ENCODE data around the gene NRXN2. TPM values are rescaled to one million over a fixed set of nuclear protein-coding genes. Genes with fewer than 3 reads are reported as not detected.

Gene NRXN2
- total RNA-seq, 1 donor from 2014 or later = 0.72 TPM

GRCh38 chr11:64611176-64611575, 111.8 kb downstream of the NRXN2 start:
- no peak overlapping the region for H3K27ac ChIP-seq
- ATAC-seq (no peak), DNase-seq (no peak)
- H3K36me3 ChIP-seq = no peaks in the 10 kb centered on the region
- intact Hi-C loops (cut with DNase I) = no loop called here
- H3K4me1 ChIP-seq = no peaks in the 10 kb centered on the region
- H3K9me3 ChIP-seq = no peaks in the 10 kb centered on the region
- no peak for TF ChIP-seq CTCF (IDR thresholded peaks at IDR 0.05)
- H3K4me3 ChIP-seq = no peak overlapping the region
- H3K27me3 ChIP-seq = peaks cover 4% of the 10 kb centered on the region

DNA sequence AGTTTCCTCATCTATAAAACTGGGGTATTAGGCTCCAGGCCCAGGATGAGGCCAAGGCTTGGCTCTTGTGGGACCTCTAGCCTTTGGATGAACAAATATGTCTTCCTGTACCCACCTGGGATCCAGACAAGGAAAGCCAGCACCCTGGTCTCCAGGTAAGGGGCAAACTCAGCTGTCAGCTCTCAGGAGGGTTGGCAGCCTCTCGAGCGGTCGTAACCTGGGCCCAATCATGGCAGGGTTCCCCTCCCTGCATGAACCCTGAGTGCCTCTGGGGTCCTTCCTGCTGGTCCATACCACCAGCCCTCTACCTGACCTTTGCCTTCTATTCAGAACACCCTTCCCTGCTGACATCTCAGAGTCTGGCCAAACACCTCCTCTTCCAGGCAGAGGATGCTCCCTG, 112.4 kb downstream of the NRXN2 start:
- Histone ChIP-seq H3K27ac (no peak overlapping the region), H3K4me3 (no peak overlapping the region), H3K4me1 (no peaks in the 10 kb centered on the region), H3K9me3 (no peaks in the 10 kb centered on the region), H3K27me3 (peaks cover 4% of the 10 kb centered on the region), H3K36me3 (no peaks in the 10 kb centered on the region)
- no peak for DNase-seq
- no peak for ATAC-seq
- intact Hi-C loops (cut with DNase I) = no loop called here
- TF ChIP-seq CTCF (IDR thresholded peaks at IDR 0.05) = no peak

- TF ChIP-seq CTCF (IDR thresholded peaks at IDR 0.05) = no peak
- H3K27ac ChIP-seq = no peak overlapping the region
- peaks cover 4% of the 10 kb centered on the region for H3K27me3 ChIP-seq
- intact Hi-C loops (cut with DNase I) = no loop called here
- no peaks in the 10 kb centered on the region for H3K4me1 ChIP-seq
- no peak for DNase-seq
- H3K36me3 ChIP-seq = no peaks in the 10 kb centered on the region
- ATAC-seq = no peak
- H3K9me3 ChIP-seq = no peaks in the 10 kb centered on the region
- H3K4me3 ChIP-seq = no peak overlapping the region
Observed at GRCh38 chr11:64609436-64610047, 113.5 kb downstream of the NRXN2 start.

- Histone ChIP-seq H3K4me3 (no peak overlapping the region), H3K4me1 (no peaks in the 10 kb centered on the region), H3K27ac (no peak overlapping the region), H3K9me3 (no peaks in the 10 kb centered on the region), H3K36me3 (no peaks in the 10 kb centered on the region), H3K27me3 (peaks cover 4% of the 10 kb centered on the region)
- DNase-seq (no peak), ATAC-seq (no peak)
- TF ChIP-seq CTCF (IDR thresholded peaks at IDR 0.05) = no peak
- intact Hi-C loops (cut with DNase I) = no loop called here
Observed at GRCh38 chr11:64608636-64609035, 114.4 kb downstream of the NRXN2 start.

- no peak for TF ChIP-seq CTCF (IDR thresholded peaks at IDR 0.05)
- Histone ChIP-seq H3K27ac (no peak overlapping the region), H3K36me3 (no peaks in the 10 kb centered on the region), H3K27me3 (peaks cover 4% of the 10 kb centered on the region), H3K9me3 (no peaks in the 10 kb centered on the region), H3K4me1 (no peaks in the 10 kb centered on the region), H3K4me3 (no peak overlapping the region)
- DNase-seq (no peak), ATAC-seq (peak; percentile 12)
- intact Hi-C loops (cut with DNase I) = no loop called here
Observed at GRCh38 chr11:64608046-64608445, 115.0 kb downstream of the NRXN2 start.
